Inflammatory macrophage (primary cell): ENCODE results near the gene KRT36.

Experiments used
- DNase-seq, 2 donors: peaks; one replicate each; pipeline ENCODE4 v3.0.0-alpha.2; 2020 to 2022

The KRT36 gene

GRCh38 chr17:41521574-41522261 lies 32.0 kb upstream of the KRT36 start:
- peak; percentile 13 to 25 for DNase-seq

DNA sequence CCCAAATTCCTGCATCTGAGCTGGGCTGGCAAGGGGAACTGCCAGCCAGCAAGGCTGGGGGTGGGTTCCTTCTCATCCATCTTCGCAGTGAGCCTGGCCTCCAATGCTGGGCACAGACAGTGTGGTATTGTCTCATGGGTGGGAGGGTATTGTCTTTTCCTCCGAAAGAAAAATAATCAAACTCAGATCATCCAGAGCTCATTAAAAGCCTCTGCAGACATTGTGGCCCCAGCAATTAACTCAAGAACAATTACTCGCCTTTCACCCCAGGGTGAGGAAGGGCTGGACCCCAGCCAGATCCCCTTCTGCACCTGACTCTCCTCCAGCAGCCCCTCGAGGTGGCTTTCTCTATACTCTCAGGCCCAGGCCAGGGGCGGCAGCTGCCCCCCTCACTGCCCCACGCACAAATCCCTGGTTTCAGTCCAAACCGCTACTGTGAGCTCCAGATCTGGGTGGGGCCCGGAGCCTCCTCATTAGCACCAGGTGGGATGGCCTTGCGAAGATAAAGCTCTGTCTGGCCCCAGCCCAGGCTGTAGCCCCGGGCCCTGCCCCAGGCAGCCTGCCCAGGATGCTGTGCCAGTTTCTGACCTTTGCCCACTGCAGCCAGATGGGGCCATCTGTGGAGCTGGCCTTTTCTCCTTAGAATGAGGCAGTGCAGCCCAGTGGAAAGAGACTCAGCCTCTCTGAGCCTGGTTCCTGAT lies 31.3 kb upstream of the KRT36 start:
- no peak for DNase-seq

GRCh38 chr17:41519501-41520224 lies 30.0 kb upstream of the KRT36 start:
- DNase-seq, result no peak

- DNase-seq, result no peak
These were observed 29.2 kb upstream of the KRT36 start, which contains the start of gene KRT15 for GRCh38 chr17:41518789-41519449. KRT15 (minus strand) TSS chr17:41518890; CDS start chr17:41518827, 63 bp downstream.

GRCh38 chr17:41518031-41518430 lies 28.3 kb upstream of the KRT36 start:
- no peak for DNase-seq

DNA sequence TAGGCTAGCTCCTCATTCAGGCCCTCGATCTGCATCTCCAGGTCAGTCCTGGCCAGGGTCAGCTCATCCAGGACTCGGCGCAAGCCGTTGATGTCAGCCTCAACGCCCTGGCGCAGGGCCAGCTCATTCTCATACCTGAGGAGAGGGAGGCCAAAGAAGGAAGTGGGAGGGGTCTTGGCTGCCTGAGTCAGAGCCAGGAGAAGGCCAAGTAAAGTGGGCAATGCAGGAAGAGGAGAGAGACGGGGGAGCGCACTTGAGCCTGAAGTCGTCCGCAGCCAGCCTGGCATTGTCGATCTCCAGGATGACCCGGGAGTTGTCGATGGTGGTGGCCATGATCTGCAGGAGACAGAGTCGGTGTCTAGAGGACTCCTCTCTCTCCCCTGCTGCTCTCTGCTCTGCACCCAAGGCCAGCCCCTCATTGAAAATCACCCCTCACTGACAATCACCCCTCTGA lies 27.1 kb upstream of the KRT36 start:
- DNase-seq, result no peak

DNA sequence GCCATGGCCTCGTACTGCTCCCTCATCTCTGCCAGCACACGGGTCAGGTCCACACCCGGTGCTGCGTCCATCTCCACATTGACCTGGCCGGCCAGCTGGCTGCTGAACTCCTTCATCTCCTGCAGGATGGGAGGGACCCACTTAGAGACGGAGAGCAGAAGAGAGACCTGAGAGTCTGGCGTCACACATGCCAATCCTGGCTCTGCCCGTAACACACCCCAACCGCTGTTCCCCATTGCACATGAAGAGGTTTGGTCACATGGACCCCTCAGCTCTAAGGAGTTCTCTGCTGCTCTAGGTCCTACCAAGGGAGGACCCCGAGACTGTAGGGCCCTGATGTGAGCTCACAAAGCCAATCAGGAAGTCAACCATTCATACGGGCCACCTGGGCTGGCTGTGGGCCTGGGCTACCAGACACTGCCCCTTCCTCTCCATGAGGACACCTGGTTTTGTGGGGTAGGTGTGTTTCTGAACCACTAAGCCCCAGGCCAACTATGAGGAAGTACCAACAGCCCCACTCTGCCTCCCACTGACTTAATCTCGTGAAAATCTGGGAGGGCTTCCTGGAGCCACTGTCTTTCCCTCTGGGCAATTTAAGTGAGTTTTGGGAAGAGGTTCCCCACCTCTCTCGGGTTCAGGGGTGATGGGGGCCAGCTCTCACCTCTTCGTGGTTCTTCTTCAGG lies 26.6 kb upstream of the KRT36 start:
- no peak for DNase-seq

- no peak for DNase-seq
These were observed 23.4 kb upstream of the KRT36 start for GRCh38 chr17:41513168-41513547.

GRCh38 chr17:41512546-41513167 lies 22.9 kb upstream of the KRT36 start:
- peak; percentile 45 to 50 for DNase-seq

- DNase-seq, result no peak
These were observed 22.0 kb upstream of the KRT36 start for GRCh38 chr17:41511716-41512115.

GRCh38 chr17:41511116-41511515 lies 21.4 kb upstream of the KRT36 start:
- no peak for DNase-seq

GRCh38 chr17:41510251-41511065 lies 20.7 kb upstream of the KRT36 start:
- DNase-seq, result no peak

DNA sequence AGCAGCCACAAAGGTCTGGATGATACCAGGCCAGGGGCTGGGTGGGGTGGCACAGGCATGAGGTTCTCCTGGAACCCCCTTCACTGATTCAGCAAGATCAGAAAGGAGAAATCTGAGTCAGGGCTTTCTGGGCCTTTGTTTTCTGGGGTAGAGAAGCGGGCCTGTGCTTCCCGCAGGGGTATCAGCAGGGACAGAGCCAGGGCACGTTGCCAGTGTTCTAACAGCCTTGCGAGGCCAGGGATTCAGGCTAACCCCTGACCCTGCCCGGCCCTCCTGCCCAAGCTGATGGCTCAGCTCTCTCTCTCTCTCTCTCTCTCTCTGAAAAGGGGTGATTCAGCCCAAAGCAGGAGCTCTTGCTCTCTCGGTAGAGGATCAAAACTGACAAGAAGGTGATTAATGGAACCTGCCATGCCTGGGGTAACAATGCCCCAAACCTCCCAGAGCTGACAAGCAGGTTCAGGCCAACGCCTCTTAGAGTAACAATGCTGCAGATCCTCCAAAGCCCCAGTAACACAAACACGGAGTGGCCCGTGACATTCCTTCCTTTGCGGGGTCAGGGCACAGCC lies 17.7 kb upstream of the KRT36 start:
- no peak for DNase-seq

DNA sequence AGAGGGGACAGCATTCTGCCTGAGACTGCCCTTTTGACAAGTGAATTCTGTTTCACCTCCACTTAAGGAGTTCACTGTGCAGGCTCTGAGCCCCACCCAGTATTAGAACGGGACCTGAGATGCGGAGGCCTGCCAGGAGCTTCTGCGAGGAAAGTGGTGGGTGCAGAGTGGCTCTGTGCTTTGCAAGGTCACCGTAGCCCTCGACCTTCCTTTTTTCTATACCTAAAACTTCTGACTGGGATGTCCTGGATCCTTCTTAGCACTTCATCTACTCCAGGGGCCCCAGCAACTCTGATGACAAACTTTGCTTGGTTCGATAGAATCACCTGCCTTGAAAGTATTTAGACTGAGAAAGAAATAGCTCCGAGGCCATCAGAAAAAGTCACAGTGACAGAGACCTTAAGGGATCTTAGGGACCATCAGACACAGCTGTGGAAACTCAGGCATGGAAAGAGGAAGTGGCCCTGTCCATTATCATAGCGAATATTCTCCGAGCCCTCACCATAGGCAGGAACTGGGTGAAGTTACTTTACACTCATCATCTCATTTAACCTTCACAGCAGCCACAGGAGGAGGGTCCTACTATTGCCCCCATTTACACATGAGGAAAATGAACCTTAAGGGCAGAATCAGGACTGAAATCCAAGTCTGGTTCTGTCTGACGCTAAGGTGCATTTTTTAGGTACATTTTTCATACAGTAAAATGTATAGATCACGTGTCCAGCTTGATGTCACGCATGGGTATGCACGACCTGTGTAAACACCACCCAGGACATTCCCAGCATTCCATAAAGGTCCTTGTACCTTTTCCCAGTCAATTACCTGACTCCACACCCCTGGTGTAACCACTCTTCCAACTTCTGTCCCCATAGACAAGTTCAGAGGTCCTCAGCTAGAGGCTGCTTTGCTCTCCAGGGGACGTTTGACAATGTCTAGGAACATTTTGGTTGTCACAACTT lies 16.4 kb upstream of the KRT36 start:
- peak; percentile 32 to 42 for DNase-seq

- no peak for DNase-seq
These were observed 15.5 kb upstream of the KRT36 start, which contains the start of gene KRT13 for GRCh38 chr17:41505007-41505808. KRT13 (minus strand) TSS chr17:41505612; CDS start chr17:41505550, 62 bp downstream.

DNA sequence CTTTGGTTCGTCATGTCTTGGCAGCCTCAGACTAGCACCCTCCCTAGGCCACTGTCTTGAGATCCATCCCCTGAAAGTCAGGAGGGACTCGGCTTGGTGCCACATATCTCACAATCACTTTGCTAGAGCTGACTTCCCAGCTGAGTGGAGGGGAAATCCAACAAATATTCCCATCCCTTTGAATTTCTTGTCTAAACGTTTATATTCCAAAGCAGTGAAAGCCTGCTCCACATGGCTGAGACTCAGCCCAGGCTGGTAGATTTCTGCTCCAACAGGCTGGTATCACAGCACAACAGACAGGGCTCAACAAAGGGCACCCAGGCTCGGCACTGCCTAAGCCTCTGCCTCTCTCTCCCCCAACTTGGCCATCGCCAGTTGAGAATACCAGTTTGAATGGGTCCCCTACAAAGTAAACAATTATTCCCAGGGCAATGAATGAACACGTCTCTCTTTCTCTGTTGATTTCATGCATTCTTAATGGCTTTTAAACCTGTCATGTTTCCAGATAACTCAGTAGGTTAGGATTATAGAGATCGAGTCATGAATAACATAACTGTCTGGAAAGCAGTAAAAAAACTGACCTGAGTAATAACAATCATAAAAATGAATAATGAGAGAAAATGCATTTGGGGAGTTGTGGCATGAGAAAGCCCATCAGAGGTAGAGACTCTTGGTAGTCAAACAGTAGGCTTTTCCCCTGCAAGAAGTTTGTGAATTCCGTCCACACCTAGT lies 14.7 kb upstream of the KRT36 start:
- no peak for DNase-seq

- no peak for DNase-seq
These were observed 13.5 kb upstream of the KRT36 start for GRCh38 chr17:41503202-41503601.
